NOMO-1 (cell line): Measurements from ENCODE around the gene MEGF10.
A peak's percentile ranks its signal among the peaks of the same experiment; 100 is the strongest.
"Not testable (repeated sequence)": the region's sequence is repeated elsewhere in the genome, so short reads cannot be mapped to it uniquely, and the experiment has no call there.

ENCODE experiments used
- DNase-seq, 2 experiments: peaks; one replicate each; lab custom pipeline; 2025; ENCODE audit not compliant: unreplicated experiment in 2 of 2; lab: John Stamatoyannopoulos, UW

MEGF10 gene

GRCh38 chr5:127297348-127298035 lies 6.9 kb downstream of the MEGF10 start:
- no peak for DNase-seq

DNA sequence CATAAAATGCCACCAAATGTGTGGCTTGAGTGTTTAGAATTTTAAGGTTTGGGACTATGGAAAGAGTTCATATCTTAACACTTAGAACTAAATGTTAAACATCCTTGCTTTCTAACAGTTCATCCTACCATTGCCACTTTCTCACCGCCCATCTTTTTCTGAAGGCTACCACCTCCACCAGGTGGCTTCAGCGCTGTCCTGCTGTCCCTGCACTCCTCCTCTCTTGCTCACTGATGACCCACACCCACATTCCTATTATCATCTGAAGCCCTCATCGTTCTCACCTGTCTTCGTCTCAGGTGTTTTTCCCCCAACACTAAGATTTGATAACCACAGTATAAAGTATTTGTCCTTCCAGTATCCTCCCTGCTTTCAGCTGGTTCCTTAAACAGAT lies 7.4 kb downstream of the MEGF10 start:
- no peak for DNase-seq

DNA sequence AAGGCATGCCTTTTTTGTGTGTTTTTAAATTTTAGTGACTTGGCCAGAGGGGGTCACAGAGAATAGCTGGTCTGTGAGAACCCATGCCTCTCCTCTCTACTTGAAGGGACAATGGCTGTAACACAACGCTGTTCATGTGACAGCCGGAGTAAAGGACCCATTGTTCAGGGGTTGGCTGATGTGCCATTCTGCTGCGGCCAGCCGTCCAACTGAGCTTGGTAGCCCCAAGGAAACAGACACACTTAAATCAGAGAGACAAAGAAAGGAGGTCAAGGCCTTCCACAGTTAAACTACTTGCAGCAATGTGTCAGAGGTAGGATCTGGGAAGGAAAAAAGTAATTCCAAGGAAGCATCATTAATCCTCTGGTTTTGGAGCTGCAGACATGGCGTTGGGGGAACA lies 8.1 kb downstream of the MEGF10 start:
- no peak for DNase-seq

DNA sequence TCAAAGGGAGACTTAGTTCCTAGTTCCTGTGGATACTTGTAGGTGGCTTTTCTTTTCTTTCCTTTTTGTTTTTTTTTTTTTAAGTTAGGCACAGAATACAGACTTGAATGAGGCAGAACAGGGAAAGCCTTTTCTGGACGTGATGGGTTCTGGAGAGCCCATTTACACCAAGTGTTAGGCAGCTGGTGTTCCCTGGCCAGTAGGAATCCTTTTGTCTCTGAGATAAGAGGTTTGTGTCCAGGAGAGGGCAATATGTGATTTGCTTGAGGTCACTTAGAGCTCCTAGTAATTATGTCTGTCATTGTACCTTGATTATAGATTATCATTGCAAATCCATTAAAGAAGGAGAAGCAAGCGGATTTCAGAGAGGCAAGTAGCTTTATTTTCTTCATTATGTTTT lies 9.1 kb downstream of the MEGF10 start:
- DNase-seq = no peak

DNA sequence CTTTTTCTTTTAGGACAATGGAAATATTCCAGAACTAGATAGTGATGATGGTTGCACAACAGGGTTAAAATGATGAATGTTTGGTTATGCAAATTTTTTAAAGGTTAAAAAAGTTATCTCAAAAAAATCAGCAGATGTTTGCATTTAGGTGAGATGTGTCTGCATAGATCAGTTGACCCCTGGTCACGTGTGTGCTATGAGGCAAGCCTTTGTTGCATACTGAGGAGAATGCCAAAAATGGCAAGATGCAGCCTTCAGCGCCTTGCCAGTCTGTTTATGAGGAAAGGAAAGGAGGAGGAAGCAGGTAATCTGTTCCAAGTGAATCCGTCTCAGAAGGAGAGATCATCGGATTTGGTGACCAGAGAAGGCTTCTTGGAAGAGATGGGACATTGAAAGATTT lies 11.9 kb downstream of the MEGF10 start:
- no peak for DNase-seq

DNA sequence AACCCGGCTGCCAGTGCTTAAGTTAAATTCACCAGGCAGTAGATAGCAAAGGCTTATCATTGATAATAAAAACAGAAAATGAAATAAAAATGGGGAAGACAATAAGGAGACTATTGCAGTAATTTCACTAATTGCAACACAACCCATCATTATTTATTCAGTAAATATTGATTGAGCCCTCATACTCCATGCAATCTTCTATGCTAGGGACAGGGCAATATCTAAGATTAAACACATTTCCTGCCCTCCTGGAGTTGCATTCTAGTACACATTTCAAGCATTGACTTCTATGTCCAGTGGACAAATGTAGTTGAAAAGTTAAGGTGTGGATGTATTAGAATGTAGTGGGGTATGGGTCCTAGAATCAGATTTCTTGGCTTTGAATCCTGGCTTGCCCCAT lies 12.8 kb downstream of the MEGF10 start:
- no peak for DNase-seq

GRCh38 chr5:127305493-127305892 lies 14.9 kb downstream of the MEGF10 start:
- DNase-seq = no peak

- DNase-seq = no peak
Measured at GRCh38 chr5:127306036-127306435, 15.4 kb downstream of the MEGF10 start.

DNA sequence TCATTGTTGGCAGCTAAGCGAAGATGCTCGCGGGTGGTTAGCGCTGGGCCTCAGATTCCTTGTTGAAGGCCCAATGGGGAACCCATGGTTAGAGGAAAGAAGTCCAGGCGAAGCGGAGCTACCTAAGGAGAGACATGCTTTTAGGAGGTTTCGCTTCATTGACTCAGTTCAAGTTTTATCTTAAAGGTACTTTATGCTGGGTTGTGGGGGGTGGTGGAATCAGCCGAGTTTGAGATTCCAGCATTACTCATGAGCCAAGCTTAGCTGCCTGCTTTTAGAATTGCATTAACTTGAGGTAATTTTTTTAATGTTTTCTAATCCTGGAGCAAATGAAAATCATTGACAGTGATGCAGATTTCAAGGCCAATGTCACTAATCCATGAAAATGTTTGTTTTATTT lies 16.1 kb downstream of the MEGF10 start:
- no peak for DNase-seq

DNA sequence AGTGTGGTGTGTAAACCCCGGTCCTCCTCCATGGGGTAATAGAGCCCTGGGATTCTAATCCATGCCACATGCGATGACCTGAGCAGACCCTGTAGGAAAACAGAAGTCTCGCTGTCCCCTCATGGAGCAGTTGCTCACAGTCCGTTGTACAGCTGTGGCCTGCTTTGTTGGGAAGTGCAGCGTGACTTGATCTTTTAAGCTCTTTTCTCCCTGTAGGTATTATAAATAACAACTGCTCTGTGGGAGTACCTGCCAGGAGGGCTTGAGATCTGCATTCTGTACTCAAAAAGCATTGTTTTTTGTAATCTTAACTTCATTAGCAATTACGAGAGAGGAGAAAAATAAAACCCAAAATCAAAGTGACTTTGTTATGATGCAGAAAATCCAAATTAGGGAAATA lies 17.3 kb downstream of the MEGF10 start:
- DNase-seq = no peak

- not testable (repeated sequence) for DNase-seq
Measured at GRCh38 chr5:127308325-127308724, 17.7 kb downstream of the MEGF10 start.

GRCh38 chr5:127308945-127309344 lies 18.3 kb downstream of the MEGF10 start:
- DNase-seq = no peak

- DNase-seq = no peak
Measured at GRCh38 chr5:127311349-127311748, 20.8 kb downstream of the MEGF10 start.

DNA sequence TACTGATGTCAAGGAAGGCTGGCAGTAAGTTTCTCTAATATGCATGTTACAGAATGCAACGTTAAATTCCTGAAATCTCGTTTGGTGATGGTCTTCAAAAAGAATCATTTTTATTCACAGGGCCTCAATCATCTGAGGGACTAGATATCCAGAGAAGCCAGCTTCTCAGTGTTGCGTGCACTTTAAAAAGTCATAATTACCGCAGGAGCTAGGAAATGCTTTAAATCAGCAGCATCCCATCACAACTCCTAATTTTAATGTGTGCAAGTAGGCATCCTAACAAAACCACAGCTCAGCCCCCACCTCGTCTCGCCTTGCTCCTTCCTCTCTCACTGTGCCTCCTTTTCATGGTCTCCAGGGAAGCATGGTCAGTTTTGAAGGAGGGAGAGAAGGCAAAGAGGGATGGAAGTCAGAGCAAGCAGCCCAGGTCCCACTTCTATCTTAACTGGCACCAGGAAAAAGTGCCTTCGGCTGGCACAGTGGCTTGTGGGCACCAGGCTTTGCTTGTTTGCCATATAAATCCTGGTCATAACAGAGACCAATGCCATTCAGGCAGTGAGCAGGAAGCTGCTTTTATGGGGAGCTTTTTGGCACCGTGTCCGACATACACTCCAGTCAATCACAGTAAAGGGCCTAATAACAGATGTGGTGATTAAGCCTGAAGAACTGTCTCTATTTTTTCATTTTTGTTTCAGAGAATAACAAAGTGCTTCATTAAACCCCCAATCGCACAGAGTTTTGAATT lies 21.4 kb downstream of the MEGF10 start:
- DNase-seq = no peak

DNA sequence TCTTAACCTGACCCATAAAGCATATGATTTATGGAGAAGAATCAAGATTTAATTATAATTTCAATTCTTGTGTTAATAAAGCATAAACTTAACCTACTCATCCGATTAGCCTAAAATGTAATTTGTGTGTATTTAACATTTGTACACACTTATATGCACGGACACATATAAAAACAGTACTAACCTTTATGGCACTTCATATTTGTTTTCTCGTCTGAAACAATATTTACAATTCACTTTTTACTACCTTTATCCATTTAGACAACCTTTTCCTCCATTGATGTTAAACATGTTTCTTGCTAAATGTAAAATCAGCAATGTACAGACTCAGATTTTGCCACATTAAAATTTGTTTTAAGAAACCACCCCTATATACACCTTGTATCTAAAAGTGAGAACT lies 22.8 kb downstream of the MEGF10 start:
- DNase-seq = no peak

DNA sequence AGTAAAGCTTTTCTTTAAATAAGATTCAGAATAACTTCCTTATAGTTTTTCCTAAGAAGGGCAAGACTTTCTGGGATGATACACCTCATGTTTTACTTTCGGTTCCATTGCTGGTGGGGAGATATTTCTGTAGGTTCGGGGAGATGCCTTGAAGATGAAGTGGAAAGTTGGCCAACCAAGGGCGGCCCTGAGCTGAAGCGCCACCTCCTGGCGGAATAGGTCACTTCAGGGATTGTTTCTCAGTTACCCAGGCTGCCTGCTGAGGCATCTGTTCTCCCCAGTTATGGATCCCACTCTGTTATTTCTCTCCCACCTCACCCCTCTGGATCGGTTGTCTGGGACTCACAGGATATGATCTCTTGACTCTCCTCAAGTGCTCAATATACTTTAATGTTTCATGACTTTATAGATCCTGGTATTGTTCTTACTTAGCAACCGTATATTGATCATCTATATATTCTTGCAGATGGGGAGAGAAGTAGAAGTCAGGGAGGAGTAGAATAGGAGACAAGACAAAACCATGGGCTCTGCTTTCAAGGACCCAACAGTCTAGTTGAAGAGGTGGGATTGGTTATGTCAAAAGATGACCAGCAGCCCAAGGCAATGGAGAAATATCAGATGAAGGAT lies 23.4 kb downstream of the MEGF10 start:
- DNase-seq = peak; percentile 40 to 50

DNA sequence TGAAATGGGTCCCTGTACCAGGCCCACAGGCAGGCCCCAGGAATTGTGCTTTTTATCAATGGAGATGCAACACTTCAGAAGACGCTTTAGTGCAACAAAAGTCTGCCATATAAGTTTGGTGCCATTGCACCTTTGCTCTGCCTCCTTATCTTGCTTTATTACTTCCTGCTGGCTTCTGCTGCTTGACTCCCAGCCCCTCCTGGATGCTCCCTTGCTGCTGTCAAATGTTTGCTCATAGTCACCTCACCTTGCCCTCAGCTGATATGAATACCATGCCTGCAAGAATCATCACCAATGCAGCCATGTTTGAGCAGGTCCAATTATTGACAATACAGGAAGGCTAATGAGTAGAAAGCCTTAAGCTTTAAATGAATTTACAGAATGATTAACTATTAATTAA lies 25.4 kb downstream of the MEGF10 start:
- no peak for DNase-seq

GRCh38 chr5:127317385-127317784 lies 26.8 kb downstream of the MEGF10 start:
- DNase-seq = not testable (repeated sequence)

- peak; percentile 2 to 10 for DNase-seq
Measured at GRCh38 chr5:127320032-127320965, 29.7 kb downstream of the MEGF10 start.

GRCh38 chr5:127321465-127321864 lies 30.9 kb downstream of the MEGF10 start:
- no peak for DNase-seq

GRCh38 chr5:127322403-127322802 lies 31.8 kb downstream of the MEGF10 start:
- no peak for DNase-seq
